GM18909 (cell line): Measurements from ENCODE around the gene BRINP2.

Experiments
- ATAC-seq: cut with Tn5 transposase; IDR thresholded peaks from one replicate; pipeline ENCODE4 v1.9.1; 2021; ENCODE audit warnings: mild to moderate bottlenecking; ENCODE audit not compliant: unreplicated experiment, poor library complexity

The BRINP2 gene

GRCh38 chr1:177170756-177171535 lies at the start of gene BRINP2:
Gene BRINP2, plus strand, starts transcription at chr1:177170958. Its CDS starts 58,919 bp downstream, at chr1:177229877.
- peak; percentile 86 for ATAC-seq

GRCh38 chr1:177122461-177123251 lies 48.1 kb upstream of the BRINP2 start:
- no peak for ATAC-seq

- no peak for ATAC-seq
Measured at GRCh38 chr1:177124577-177125278, 46.0 kb upstream of the BRINP2 start.

GRCh38 chr1:177126267-177126666 lies 44.5 kb upstream of the BRINP2 start:
- ATAC-seq, result no peak

GRCh38 chr1:177128665-177129281 lies 42.0 kb upstream of the BRINP2 start:
- ATAC-seq, result no peak

GRCh38 chr1:177130451-177130945 lies 40.3 kb upstream of the BRINP2 start:
- ATAC-seq, result no peak

- ATAC-seq, result no peak
Measured at GRCh38 chr1:177131723-177132122, 39.0 kb upstream of the BRINP2 start.

- ATAC-seq, result no peak
Measured at GRCh38 chr1:177132141-177132540, 38.6 kb upstream of the BRINP2 start.

GRCh38 chr1:177133977-177134538 lies 36.7 kb upstream of the BRINP2 start:
- ATAC-seq, result no peak

- ATAC-seq, result no peak
Measured at GRCh38 chr1:177135250-177135649, 35.5 kb upstream of the BRINP2 start.

- no peak for ATAC-seq
Measured at GRCh38 chr1:177137814-177138213, 32.9 kb upstream of the BRINP2 start.

- no peak for ATAC-seq
Measured at GRCh38 chr1:177138347-177138746, 32.4 kb upstream of the BRINP2 start.

GRCh38 chr1:177142010-177142409 lies 28.7 kb upstream of the BRINP2 start:
- ATAC-seq, result no peak

GRCh38 chr1:177142791-177143271 lies 27.9 kb upstream of the BRINP2 start:
- ATAC-seq, result no peak

- ATAC-seq, result no peak
Measured at GRCh38 chr1:177145106-177146070, 25.4 kb upstream of the BRINP2 start.

- ATAC-seq, result no peak
Measured at GRCh38 chr1:177146499-177146898, 24.3 kb upstream of the BRINP2 start.

GRCh38 chr1:177162243-177162642 lies 8.5 kb upstream of the BRINP2 start:
- ATAC-seq, result no peak

- ATAC-seq, result no peak
Measured at GRCh38 chr1:177163844-177164379, 6.8 kb upstream of the BRINP2 start.
